GM18951 (cell line): ENCODE data around the gene AASDH.

ENCODE experiments used
- POLR2A ChIP-seq: IDR thresholded peaks from 4 replicates; pipeline ENCODE4 v1.6.1; 2011; ENCODE audit warnings: mild to moderate bottlenecking; ENCODE audit not compliant: insufficient read length, insufficient read depth; ENCODE audit errors: extremely low read depth
- in situ Hi-C: fragments of 300-500 bp; cut with MboI; formaldehyde crosslinking; loops from one replicate; pipeline ENCODE4 v1.12.0; 2022; ENCODE audit warnings: low sequenced_read_pairs, mixed read lengths, inconsistent platforms; ENCODE audit not compliant: unreplicated experiment

AASDH gene

DNA sequence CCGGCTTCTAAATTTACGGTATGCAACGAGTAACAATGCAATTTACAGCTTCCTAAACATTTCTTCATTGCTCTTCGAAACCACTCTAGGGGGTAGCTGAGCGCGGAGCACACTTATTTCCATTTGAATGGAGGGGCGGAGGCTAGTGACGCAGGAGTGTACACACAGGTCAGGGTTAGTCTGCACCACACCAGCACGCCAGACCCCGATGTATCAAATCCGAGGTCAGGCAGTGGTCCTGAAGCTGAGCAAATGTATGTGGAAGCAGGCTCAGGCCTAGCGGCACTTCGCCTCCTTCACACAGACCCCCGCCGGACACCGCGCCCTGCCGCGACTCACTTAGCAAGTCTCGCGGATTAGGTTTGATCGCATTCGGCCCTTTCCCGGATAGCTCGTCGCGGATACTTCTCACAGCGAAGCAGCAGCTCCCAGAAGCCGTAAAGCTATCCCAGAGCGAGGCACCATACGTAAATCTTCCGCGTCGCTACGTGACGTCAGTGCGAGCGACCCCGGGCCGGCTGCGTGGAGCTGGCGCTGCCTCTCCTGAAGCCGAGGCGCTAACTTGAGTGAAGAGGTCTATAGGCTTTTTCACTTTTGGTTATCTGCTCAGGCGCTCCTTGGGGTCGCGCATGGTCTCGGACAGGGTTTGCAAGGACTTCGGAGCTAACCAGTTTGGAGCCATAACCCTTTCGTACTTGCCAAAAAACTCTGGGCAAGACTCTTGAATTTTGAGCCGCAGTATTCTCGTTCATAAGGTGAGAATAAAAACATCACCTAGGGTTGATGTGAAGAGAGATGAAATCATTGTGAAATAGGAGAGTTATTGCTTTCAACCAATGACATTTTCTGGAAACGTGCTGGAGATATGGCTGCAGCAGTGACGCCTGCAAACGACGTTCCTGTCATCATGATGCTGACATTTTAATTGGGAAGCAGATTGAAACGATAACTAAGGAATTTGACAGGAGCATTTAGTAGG is at the start of gene AASDH:
TSS of gene AASDH (minus strand) at position 469 of the 979 bp plus-strand sequence. CDS start 3,192 bp downstream, outside the sequence.
- in situ Hi-C loops, result no loop called here

GRCh38 chr4:56435140-56435926 is 48.0 kb upstream of the AASDH start, which contains the start of gene PPAT:
PPAT (minus strand) TSS chr4:56435615; CDS start chr4:56435477, 138 bp downstream.
- in situ Hi-C loops, result no loop called here
- TF ChIP-seq POLR2A, result peak; percentile 86

More for the DNA sequence above, at the start of gene AASDH:
- peak; percentile 91 for TF ChIP-seq POLR2A

- TF ChIP-seq POLR2A, result no peak
- in situ Hi-C loops, result no loop called here
Observed at GRCh38 chr4:56434599-56435139, 47.4 kb upstream of the AASDH start.

DNA sequence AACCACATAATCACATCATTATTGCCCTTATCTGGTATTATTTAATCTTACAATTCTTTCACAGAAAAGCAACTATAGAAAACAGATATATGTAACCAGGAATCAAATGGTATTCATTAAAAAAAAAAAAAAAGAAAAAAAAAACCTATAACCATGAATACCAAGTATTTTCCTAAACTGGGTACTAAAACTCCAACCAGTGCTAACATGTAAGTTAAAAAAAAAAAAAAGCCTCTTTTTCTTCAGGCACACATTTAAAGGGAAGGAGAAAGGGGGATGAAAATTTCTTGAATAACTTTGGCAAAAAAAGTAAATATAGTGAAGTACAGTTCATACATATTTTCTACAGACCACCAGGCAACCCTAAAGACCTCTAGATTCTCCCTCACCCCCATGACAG is 46.0 kb upstream of the AASDH start:
- no peak for TF ChIP-seq POLR2A
- in situ Hi-C loops, result no loop called here

GRCh38 chr4:56430203-56430602 is 42.9 kb upstream of the AASDH start:
- in situ Hi-C loops, result no loop called here
- no peak for TF ChIP-seq POLR2A

DNA sequence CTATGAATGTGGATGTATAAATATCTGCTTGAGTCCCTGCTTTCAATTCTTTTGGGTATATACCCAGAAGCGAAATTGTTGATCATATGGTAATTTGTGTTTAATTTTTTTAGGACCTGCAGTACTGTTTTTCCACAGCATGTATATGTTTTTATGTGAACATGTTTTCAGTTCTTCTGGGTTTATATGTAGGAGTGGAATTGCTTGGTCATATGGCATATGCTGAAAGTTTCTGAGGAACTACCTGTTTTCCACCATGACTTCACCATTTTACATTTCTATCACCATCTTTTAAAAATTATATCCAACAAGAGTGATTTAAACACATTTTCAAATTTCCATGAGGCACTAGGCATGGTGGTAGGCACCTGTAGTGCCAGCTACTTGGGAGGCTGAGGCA is 39.9 kb upstream of the AASDH start:
- in situ Hi-C loops, result no loop called here
- TF ChIP-seq POLR2A, result no peak

GRCh38 chr4:56426273-56426672 is 39.0 kb upstream of the AASDH start:
- TF ChIP-seq POLR2A, result no peak
- in situ Hi-C loops, result no loop called here

GRCh38 chr4:56425518-56425917 is 38.2 kb upstream of the AASDH start:
- in situ Hi-C loops, result no loop called here
- no peak for TF ChIP-seq POLR2A

GRCh38 chr4:56424697-56425514 is 37.6 kb upstream of the AASDH start:
- no peak for TF ChIP-seq POLR2A
- in situ Hi-C loops, result no loop called here

GRCh38 chr4:56424176-56424575 is 36.9 kb upstream of the AASDH start:
- in situ Hi-C loops, result no loop called here
- no peak for TF ChIP-seq POLR2A

GRCh38 chr4:56417396-56417795 is 30.1 kb upstream of the AASDH start:
- TF ChIP-seq POLR2A, result no peak
- in situ Hi-C loops, result no loop called here

GRCh38 chr4:56416349-56416748 is 29.1 kb upstream of the AASDH start:
- in situ Hi-C loops, result no loop called here
- TF ChIP-seq POLR2A, result no peak
